Measurements from ENCODE around the gene ELAPOR1.

The ELAPOR1 gene

GRCh38 chr1:109113590-109114341 is at the start of gene ELAPOR1:
Gene ELAPOR1 (plus strand): TSS chr1:109114115. CDS start chr1:109114184, 69 bp downstream.
- DNase-seq: peak; percentile 41 to 66

- DNase-seq: no peak
These were observed 48.8 kb upstream of the ELAPOR1 start for GRCh38 chr1:109065137-109065536.

GRCh38 chr1:109067883-109068282 is 46.0 kb upstream of the ELAPOR1 start:
- no peak for DNase-seq

GRCh38 chr1:109069294-109069693 is 44.6 kb upstream of the ELAPOR1 start:
- no peak for DNase-seq

- DNase-seq: peak; percentile 95 to 96
These were observed 38.1 kb upstream of the ELAPOR1 start, which contains the start of gene TAF13 for GRCh38 chr1:109075531-109076490. Gene TAF13 (minus strand): TSS chr1:109076003. CDS start chr1:109075947, 56 bp downstream.

GRCh38 chr1:109078317-109078716 is 35.6 kb upstream of the ELAPOR1 start:
- no peak for DNase-seq

- no peak for DNase-seq
These were observed 34.7 kb upstream of the ELAPOR1 start for GRCh38 chr1:109079240-109079622.

- no peak for DNase-seq
These were observed 33.4 kb upstream of the ELAPOR1 start for GRCh38 chr1:109080441-109081082.

GRCh38 chr1:109083501-109083900 is 30.4 kb upstream of the ELAPOR1 start:
- no peak for DNase-seq

- DNase-seq: no peak
These were observed 30.0 kb upstream of the ELAPOR1 start for GRCh38 chr1:109083923-109084322.

- DNase-seq: no peak
These were observed 29.1 kb upstream of the ELAPOR1 start for GRCh38 chr1:109084563-109085517.

GRCh38 chr1:109089242-109090015 is 24.5 kb upstream of the ELAPOR1 start:
- DNase-seq: peak; percentile 86 to 87

GRCh38 chr1:109090196-109091077 is 23.5 kb upstream of the ELAPOR1 start, which contains the start of gene TMEM167B:
Gene TMEM167B (plus strand): TSS chr1:109090764. CDS start chr1:109090873, 109 bp downstream.
- peak; percentile 83 to 90 for DNase-seq

- DNase-seq: peak; percentile 28 to 33
These were observed 22.7 kb upstream of the ELAPOR1 start for GRCh38 chr1:109091078-109091838.

GRCh38 chr1:109091839-109092193 is 22.1 kb upstream of the ELAPOR1 start:
- no peak for DNase-seq

- no peak for DNase-seq
These were observed 19.5 kb upstream of the ELAPOR1 start for GRCh38 chr1:109094377-109094803.

- no peak for DNase-seq
These were observed 19.0 kb upstream of the ELAPOR1 start for GRCh38 chr1:109094871-109095270.

- no peak for DNase-seq
These were observed 18.3 kb upstream of the ELAPOR1 start for GRCh38 chr1:109095631-109096030.

GRCh38 chr1:109096120-109096519 is 17.8 kb upstream of the ELAPOR1 start:
- no peak for DNase-seq

Data from SHP77 (cell line).